HG02943 (cell line): ENCODE measurements around the gene POP4.
A peak's percentile ranks its signal among the peaks of the same experiment; 100 is the strongest.

Source experiments
- ATAC-seq: cut with Tn5 transposase; IDR thresholded peaks from one replicate; pipeline ENCODE4 v1.9.1; 2021; ENCODE audit warnings: mild to moderate bottlenecking, low read depth, moderate library complexity; ENCODE audit not compliant: unreplicated experiment

Gene POP4

DNA sequence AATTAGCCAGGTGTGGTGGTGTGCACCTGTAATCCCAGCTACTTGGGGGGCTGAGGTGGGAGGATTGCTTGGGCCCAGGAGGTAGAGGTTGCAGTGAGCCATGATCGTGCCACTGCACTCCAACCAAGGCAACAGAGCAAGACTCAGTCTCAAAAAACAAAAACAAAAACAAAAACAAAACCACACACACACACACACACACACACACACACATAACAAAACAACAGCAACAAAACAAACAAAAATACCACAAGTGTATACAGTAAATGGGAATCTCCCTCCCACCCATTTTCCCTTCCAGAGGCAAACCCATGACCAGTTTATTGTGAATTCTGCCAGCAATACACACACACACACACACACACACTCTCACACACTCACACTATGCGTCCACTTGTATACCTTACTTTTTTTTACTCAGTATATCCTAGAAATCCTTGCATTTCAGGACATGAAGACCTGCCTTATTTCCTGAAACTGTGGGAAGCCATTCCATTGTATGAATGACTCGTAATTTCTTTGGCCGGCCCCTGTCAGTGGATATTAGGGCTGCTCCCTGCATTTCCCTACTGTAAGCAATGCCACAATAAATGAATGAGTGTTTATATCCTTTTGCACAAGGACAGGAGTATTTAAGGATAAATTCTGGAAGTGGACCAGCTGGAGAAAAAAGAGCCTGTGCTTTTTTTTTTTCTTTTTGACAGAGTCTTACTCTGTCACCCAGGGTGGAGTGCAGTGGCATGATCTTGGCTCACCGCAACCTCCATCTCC is 52.3 kb downstream of the POP4 start:
- no peak for ATAC-seq

- no peak for ATAC-seq
These were observed 54.8 kb downstream of the POP4 start for GRCh38 chr19:29660835-29661234.

GRCh38 chr19:29662278-29662603 is 56.2 kb downstream of the POP4 start:
- no peak for ATAC-seq

DNA sequence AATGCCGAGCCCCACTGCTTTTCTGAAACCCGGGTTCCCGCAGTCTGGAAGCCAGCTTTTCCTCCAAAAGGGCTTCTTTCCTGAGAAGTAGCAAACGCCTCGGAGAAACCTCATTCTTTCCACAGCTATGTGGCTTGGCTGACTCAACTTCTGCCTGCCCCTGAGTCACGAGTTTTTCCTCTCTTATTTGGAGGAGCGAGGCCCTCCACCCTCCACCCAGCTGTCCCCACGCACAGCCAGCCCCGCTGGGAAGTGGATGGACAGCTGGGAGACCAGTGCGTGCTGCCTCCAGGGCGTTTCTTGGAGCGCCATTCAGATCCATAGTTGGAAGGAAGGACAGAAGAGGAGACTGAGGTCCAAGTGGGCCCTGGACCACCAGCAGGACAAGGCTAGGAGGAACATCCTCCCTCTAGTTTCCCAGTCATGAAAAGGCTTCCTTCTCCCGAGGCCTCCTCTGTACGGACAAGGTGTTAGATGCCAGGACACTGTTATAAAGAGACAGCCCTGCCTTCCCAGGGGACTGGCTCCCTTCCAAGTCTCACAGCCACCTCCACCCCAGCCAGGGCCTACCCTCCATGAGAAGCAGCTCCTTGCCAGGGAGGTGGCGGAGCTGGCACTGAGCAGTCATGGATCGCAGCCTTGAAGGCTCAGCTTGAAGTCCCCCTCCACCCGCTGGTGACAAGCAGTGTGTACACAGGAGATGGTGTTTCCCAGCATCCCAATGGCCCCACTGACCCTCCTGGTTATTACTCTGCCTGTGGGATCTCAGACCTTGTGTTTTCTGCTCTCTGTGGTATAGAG is 56.7 kb downstream of the POP4 start:
- no peak for ATAC-seq

DNA sequence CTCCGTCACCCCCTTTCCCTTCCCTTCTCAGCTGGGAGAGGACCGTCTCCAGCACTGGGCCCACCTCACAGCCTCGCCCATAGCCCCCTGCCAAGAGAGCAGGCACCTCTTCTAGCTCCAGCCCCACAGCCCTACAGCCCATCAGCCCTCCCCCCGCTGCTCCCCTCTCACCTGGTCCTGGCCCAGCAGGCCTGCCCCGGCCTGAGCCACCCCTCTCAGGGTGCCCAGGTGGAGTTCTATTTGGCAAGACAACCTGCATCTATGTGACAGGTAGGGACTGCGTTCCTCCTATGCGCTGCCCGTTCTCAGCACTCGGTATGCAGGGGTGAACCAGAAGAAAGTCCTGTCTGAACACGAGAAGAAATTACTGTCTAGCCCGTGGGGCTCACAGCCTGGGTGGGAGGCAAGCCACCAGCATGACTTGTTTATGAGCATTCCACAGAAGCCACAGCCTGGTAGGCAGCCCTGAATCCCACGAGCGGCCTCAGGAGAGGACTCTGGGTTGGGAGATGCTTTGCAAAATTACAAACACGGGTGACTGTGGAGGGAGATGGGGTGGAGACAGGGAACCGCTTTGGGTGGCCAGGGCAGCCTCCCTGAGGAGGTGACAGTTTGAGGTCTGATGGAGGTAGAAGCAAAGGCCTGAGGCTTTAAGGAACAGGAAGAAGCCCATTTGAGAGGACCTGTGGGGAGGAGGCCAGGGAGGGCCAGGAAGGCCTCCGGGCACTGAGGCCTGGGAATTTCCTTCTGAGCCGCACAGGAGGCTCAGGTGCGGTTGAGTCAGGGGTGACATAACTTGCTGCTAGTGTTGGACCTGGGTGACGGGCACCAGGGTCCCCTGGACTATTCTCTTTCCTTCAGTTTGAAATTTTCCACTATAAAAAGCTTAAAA is 58.0 kb downstream of the POP4 start:
- no peak for ATAC-seq

- no peak for ATAC-seq
These were observed 58.7 kb downstream of the POP4 start for GRCh38 chr19:29664753-29665214.

GRCh38 chr19:29665215-29665825 is 59.2 kb downstream of the POP4 start, which contains the start of gene PLEKHF1:
PLEKHF1 (plus strand) TSS chr19:29665461; CDS start chr19:29673840, 8,379 bp downstream.
- peak; percentile 74 for ATAC-seq

- no peak for ATAC-seq
These were observed 59.9 kb downstream of the POP4 start for GRCh38 chr19:29665826-29666577.
